NT2/D1 (cell line): ENCODE data around the gene ETFDH.

Experiments
- DNase-seq: peaks from one replicate; pipeline ENCODE4 v3.0.0-alpha.2; 2011; ENCODE audit warnings: low read depth, low spot score
- H3K27me3 ChIP-seq: 2 replicates; pipeline ENCODE4 v1.6.0; 2011; ENCODE audit warnings: mild to moderate bottlenecking; ENCODE audit not compliant: insufficient read length, insufficient read depth
- H3K36me3 ChIP-seq: 2 replicates; pipeline ENCODE4 v1.6.1; 2011; ENCODE audit warnings: mild to moderate bottlenecking, low read length, mixed read lengths; ENCODE audit not compliant: insufficient read depth, insufficient read length
- H3K4me1 ChIP-seq: 2 replicates; pipeline ENCODE4 v1.5.1; 2011; ENCODE audit not compliant: insufficient read depth, insufficient read length
- H3K4me3 ChIP-seq: 2 replicates; pipeline ENCODE4 v1.5.1; 2011; ENCODE audit warnings: low read depth; ENCODE audit not compliant: insufficient read length
- H3K9ac ChIP-seq: 2 replicates; pipeline ENCODE4 v1.6.0; 2011; ENCODE audit warnings: low read depth; ENCODE audit not compliant: insufficient read length
- H3K9me3 ChIP-seq: 2 replicates; pipeline ENCODE4 v1.5.1; 2011; ENCODE audit warnings: mild to moderate bottlenecking, low read length; ENCODE audit not compliant: insufficient read depth
- SUZ12 ChIP-seq: IDR thresholded peaks from 2 replicates; pipeline ENCODE4 v1.6.1; 2011; ENCODE audit not compliant: insufficient read length, insufficient read depth; ENCODE audit errors: extremely low read depth
- YY1 ChIP-seq: IDR thresholded peaks from 2 replicates; pipeline ENCODE4 v1.6.1; 2011; ENCODE audit not compliant: insufficient read length, insufficient read depth
- ZNF274 ChIP-seq: IDR thresholded peaks from 2 replicates; pipeline ENCODE4 v1.6.1; 2011; ENCODE audit warnings: mild to moderate bottlenecking, low read depth, low read length

Gene ETFDH

GRCh38 chr4:158758703-158759102, 86.6 kb downstream of the ETFDH start:
- no peak overlapping the region for H3K4me3 ChIP-seq
- no peaks in the 10 kb centered on the region for H3K36me3 ChIP-seq
- no peak overlapping the region for H3K9ac ChIP-seq
- H3K9me3 ChIP-seq: 0 out of 2 replicates have a peak, but pooled peaks cover 4% of the 10 kb centered on the region
- no peak for DNase-seq
- H3K4me1 ChIP-seq: no peaks in the 10 kb centered on the region
- TF ChIP-seq SUZ12 (no peak), ZNF274 (no peak), YY1 (no peak)
- H3K27me3 ChIP-seq: no peaks in the 10 kb centered on the region
